Fibroblast of pulmonary artery (primary cell): Measurements from ENCODE around the gene FSTL5.

ENCODE experiments used
- DNase-seq: peaks from one replicate; pipeline ENCODE4 v3.0.0-alpha.2; 2010; ENCODE audit warnings: low read depth
- H3K4me3 ChIP-seq: replicated peaks from 2 replicates; pipeline ENCODE4 v1.5.1; 2011; ENCODE audit warnings: low read depth, mild to moderate bottlenecking, control low read depth, low read length, moderate library complexity
- TF ChIP-seq, protein P1 (sequence below): IDR thresholded peaks from 2 replicates; pipeline ENCODE4 v1.5.1; 2011; ENCODE audit warnings: mild to moderate bottlenecking, control low read depth, low read length, inconsistent platforms; ENCODE audit errors: missing control alignments

Gene FSTL5

DNA sequence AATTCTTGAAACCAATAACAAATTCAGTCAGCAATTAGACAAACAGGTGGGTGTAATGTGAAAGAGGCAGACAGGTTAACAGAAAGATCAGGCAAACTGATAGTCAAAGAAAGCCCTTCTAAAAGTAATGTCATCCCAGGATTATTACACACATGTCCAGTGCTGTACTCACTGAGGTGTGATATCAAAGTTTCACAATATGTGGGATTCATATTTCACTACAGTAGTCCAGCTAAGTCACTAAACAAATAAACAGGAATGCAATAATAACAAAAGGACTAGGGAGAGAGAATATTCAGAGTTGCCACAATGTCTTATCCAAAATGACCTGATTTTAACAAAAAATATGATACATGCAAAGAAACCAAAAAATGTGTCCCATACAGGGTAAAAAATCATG is 787.5 kb downstream of the FSTL5 start:
- DNase-seq, result no peak
- no peak overlapping the region for H3K4me3 ChIP-seq
- TF ChIP-seq, protein P1, sequence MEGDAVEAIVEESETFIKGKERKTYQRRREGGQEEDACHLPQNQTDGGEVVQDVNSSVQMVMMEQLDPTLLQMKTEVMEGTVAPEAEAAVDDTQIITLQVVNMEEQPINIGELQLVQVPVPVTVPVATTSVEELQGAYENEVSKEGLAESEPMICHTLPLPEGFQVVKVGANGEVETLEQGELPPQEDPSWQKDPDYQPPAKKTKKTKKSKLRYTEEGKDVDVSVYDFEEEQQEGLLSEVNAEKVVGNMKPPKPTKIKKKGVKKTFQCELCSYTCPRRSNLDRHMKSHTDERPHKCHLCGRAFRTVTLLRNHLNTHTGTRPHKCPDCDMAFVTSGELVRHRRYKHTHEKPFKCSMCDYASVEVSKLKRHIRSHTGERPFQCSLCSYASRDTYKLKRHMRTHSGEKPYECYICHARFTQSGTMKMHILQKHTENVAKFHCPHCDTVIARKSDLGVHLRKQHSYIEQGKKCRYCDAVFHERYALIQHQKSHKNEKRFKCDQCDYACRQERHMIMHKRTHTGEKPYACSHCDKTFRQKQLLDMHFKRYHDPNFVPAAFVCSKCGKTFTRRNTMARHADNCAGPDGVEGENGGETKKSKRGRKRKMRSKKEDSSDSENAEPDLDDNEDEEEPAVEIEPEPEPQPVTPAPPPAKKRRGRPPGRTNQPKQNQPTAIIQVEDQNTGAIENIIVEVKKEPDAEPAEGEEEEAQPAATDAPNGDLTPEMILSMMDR, result no peak

GRCh38 chr4:161364681-161365080 is 799.1 kb downstream of the FSTL5 start:
- DNase-seq, result no peak
- TF ChIP-seq, protein P1, result no peak
- H3K4me3 ChIP-seq, result no peak overlapping the region

- no peak overlapping the region for H3K4me3 ChIP-seq
- TF ChIP-seq, protein P1, result no peak
- DNase-seq, result no peak
Observed at GRCh38 chr4:161360982-161361381, 802.8 kb downstream of the FSTL5 start.

GRCh38 chr4:161359491-161359890 is 804.3 kb downstream of the FSTL5 start:
- TF ChIP-seq, protein P1, result no peak
- H3K4me3 ChIP-seq, result no peak overlapping the region
- DNase-seq, result no peak

DNA sequence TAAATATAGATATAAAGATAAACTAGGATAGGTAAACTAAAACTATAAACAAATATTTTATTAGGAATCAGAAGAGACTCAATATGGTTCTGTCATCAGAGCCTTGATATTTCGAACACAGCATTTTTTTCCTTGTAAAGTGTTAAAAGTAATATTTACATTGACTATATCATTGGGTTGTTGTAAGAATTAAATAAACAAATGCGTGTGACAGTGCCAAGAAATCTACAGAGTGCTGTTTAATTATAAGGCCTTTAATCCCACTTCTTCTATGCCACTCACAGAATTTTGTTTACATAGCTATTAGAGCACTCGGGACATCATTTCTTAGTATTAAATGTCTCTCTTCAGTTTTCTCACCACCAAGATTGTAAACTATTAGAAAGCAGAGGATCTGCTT is 807.4 kb downstream of the FSTL5 start:
- TF ChIP-seq, protein P1, result no peak
- no peak overlapping the region for H3K4me3 ChIP-seq
- DNase-seq, result no peak

GRCh38 chr4:161350946-161351345 is 812.9 kb downstream of the FSTL5 start:
- no peak overlapping the region for H3K4me3 ChIP-seq
- TF ChIP-seq, protein P1, result no peak
- no peak for DNase-seq

DNA sequence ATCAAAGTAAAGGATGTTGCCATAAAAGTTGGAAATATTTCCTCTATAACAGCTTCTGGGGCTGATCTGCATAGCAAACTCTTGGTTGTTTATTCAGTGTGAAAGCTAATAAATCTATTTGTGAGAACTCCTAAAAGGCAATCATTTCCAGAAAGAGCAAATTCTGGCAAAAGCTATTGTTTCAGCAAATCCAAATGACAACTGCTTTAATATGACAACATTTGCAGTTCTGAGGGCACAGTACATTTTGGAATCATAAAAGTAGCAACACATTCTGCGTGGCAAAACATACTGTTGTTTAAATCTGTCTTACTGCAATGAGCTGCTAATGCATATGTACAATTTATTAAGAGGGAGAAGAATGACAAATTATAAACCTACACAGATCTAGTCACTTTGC is 818.1 kb downstream of the FSTL5 start:
- TF ChIP-seq, protein P1, result no peak
- no peak for DNase-seq
- no peak overlapping the region for H3K4me3 ChIP-seq
